K562 (cell line): ENCODE results near the gene CYS1. TPM values are rescaled to one million over a fixed set of nuclear protein-coding genes. Genes with fewer than 3 reads are reported as not detected.
A peak's percentile ranks its signal among the peaks of the same experiment; 100 is the strongest.

ENCODE experiments used
- E4F1 ChIP-seq: fragments of 250-450 bp; sonication (Bioruptor Pico); IDR thresholded peaks from 2 replicates; pipeline ENCODE4 v1.5.0; 2021; ENCODE audit warnings: mild to moderate bottlenecking, borderline replicate concordance
- EGR1 ChIP-seq: fragments of 450-650 bp; conservative IDR thresholded peaks from 2 replicates; pipeline ENCODE4 v1.6.1; 2017; ENCODE audit warnings: mild to moderate bottlenecking
- ETS1 ChIP-seq: conservative IDR thresholded peaks from 2 replicates; pipeline ENCODE4 v1.6.1; 2011; ENCODE audit warnings: low read depth, mild to moderate bottlenecking, low read length; ENCODE audit not compliant: control insufficient read depth
- HDAC3 ChIP-seq: fragments of 450-650 bp; IDR thresholded peaks from 2 replicates; pipeline ENCODE4 v1.6.1; 2018; ENCODE audit warnings: borderline replicate concordance, mild to moderate bottlenecking, moderate library complexity; ENCODE audit not compliant: partially characterized antibody
- HLTF ChIP-seq: fragments of 450-650 bp; IDR thresholded peaks from 2 replicates; pipeline ENCODE4 v1.6.1; 2016
- KDM5B ChIP-seq: fragments of 200-600 bp; sonication (generic); IDR thresholded peaks from 2 replicates; pipeline ENCODE4 v1.6.1; 2012; ENCODE audit warnings: low read depth, mild to moderate bottlenecking, moderate library complexity, low read length, control low read depth, inconsistent platforms; ENCODE audit not compliant: insufficient replicate concordance
- NCOA4 ChIP-seq: fragments of 450-650 bp; IDR thresholded peaks from 2 replicates; pipeline ENCODE4 v1.6.1; 2018; ENCODE audit warnings: mild to moderate bottlenecking; ENCODE audit not compliant: partially characterized antibody
- NCOA6 ChIP-seq: fragments of 450-650 bp; IDR thresholded peaks from 2 replicates; pipeline ENCODE4 v1.6.1; 2017; ENCODE audit warnings: mild to moderate bottlenecking
- NEUROD1 ChIP-seq: fragments of 150-350 bp; IDR thresholded peaks from 2 replicates; pipeline ENCODE4 v1.6.1; 2014; ENCODE audit warnings: borderline replicate concordance, low read length, low read depth; ENCODE audit not compliant: partially characterized antibody
- PHB ChIP-seq: fragments of 250-450 bp; sonication (Bioruptor Pico); IDR thresholded peaks from 2 replicates; pipeline ENCODE4 v1.5.0; 2021
- SETDB1 ChIP-seq: IDR thresholded peaks from one replicate; pipeline ENCODE4 v1.6.1; 2012; ENCODE audit warnings: low read length, control low read depth, inconsistent platforms
- TAL1 ChIP-seq: fragments of 450-650 bp; IDR thresholded peaks from 2 replicates; pipeline ENCODE4 v1.6.1; 2016; ENCODE audit warnings: mild to moderate bottlenecking
- TBP ChIP-seq: optimal IDR thresholded peaks from 2 replicates; pipeline ENCODE3; 2011; ENCODE audit warnings: low read depth, low read length, improper control_type of control experiment
- TCF15 ChIP-seq: fragments of 250-450 bp; sonication (Bioruptor Pico); IDR thresholded peaks from 2 replicates; pipeline ENCODE4 v1.8.0; 2022; ENCODE audit warnings: moderate library complexity, mild to moderate bottlenecking, inconsistent platforms
- THAP12 ChIP-seq: fragments of 250-450 bp; sonication (Bioruptor Pico); IDR thresholded peaks from 2 replicates; pipeline ENCODE4 v1.9.0; 2021; ENCODE audit warnings: mild to moderate bottlenecking, inconsistent platforms
- YY1 ChIP-seq, 3 experiments: IDR thresholded peaks; 2 replicates each; pipeline ENCODE4 v1.6.1; 2011; ENCODE audit warnings: low read length in 2 of 3, mild to moderate bottlenecking in 2 of 3, moderate library complexity in 2 of 3, borderline replicate concordance in 1 of 3, control low read depth in 1 of 3, low read depth in 1 of 3; ENCODE audit not compliant: insufficient read depth in 3 of 3, insufficient replicate concordance in 2 of 3, control insufficient read depth in 1 of 3, insufficient read length in 1 of 3; ENCODE audit errors: extremely low read depth in 1 of 3
- ZKSCAN1 ChIP-seq: fragments of 150-350 bp; IDR thresholded peaks from 2 replicates; pipeline ENCODE4 v1.6.1; 2016; ENCODE audit warnings: low read depth, low read length
- ZNF23 ChIP-seq: fragments of 250-450 bp; sonication (Bioruptor Pico); IDR thresholded peaks from 2 replicates; pipeline ENCODE4 v1.4.0; 2020; ENCODE audit warnings: mild to moderate bottlenecking
- ZNF449 ChIP-seq: fragments of 250-450 bp; sonication (Bioruptor Pico); IDR thresholded peaks from 2 replicates; pipeline ENCODE4 v1.8.0; 2022; ENCODE audit warnings: moderate library complexity, mild to moderate bottlenecking, inconsistent platforms
- polyA plus RNA-seq, 8 experiments: library from polyadenylated mRNA; depleted of rRNA in 4 of 8; stranded (reverse) in 5 of 8; unstranded in 3 of 8; fragments of >200 nt; fragmentation: Nextera tagmentation in 2 of 8; fragmentation: Illumina TruSeq in 1 of 8; extraction: Ambion mirVana in 2 of 8; extraction: Trizol in 1 of 8; gene quantifications; 2 replicates each; pipeline versions ENCODE4 v1.2.1 to v1.2.3, GENCODE V29; 2011 to 2014; ENCODE audit warnings: inconsistent platforms in 1 of 8, missing spikeins in 1 of 8
- total RNA-seq, 7 experiments: library from RNA; depleted of rRNA in 6 of 7; stranded (reverse); fragments of >200 nt in 6 of 7; fragmentation: Illumina TruSeq in 2 of 7; extraction: Trizol in 2 of 7; gene quantifications; 2 replicates each; pipeline versions ENCODE4 v1.2.1 to v1.2.3, GENCODE V29; 2011 to 2021; ENCODE audit warnings: low replicate concordance in 1 of 7

The CYS1 gene
- total and polyA plus RNA-seq, 9 of the 15 experiments (the other 6 are each of a cell fraction or from before 2014, with no cell fraction given) = 0.11 to 0.13 TPM; not detected in 7

- TF ChIP-seq E4F1 (CRISPR knock-in tag) (no peak), HLTF (peak; percentile 47; the same call in 1 of the 2 replicates), YY1 (IDR thresholded peaks at IDR 0.05; ENCODE audit: borderline replicate concordance in 1 of 3, control insufficient read depth in 1 of 3, extremely low read depth in 1 of 3, insufficient read depth in 3 of 3, insufficient read length in 1 of 3, insufficient replicate concordance in 2 of 3, low read depth in 1 of 3, low read length in 2 of 3) (peak in 2 of 3 experiments; percentile 51 to 53), ZNF23 (no peak), NCOA6 (no peak), EGR1 (no peak), THAP12 (CRISPR knock-in tag) (peak; percentile 82), ETS1 (peak; percentile 92), HDAC3 (no peak), PHB (CRISPR knock-in tag) (no peak), TAL1 (no peak), NCOA4 (no peak), NEUROD1 (peak; percentile 59), SETDB1 (no peak), ZKSCAN1 (peak; percentile 46; the same call in 1 of the 2 replicates), ZNF449 (CRISPR knock-in tag) (no peak), KDM5B (peak; percentile 99), TCF15 (CRISPR knock-in tag) (no peak), TBP (no peak)
Measured at GRCh38 chr2:10122500-10123280, 42.5 kb upstream of the CYS1 start, which contains the start of gene RRM2 (continued).
